IMR-90 (cell line): Measurements from ENCODE around the gene TSPAN3. TPM values are rescaled to one million over a fixed set of nuclear protein-coding genes. Genes with fewer than 3 reads are reported as not detected.

ENCODE experiments used
- ATAC-seq: fragments of 200-7000 bp; cut with Tn5 transposase; 2 replicates; pipeline ENCODE4 v1.9.1; 2020; ENCODE audit warnings: low read depth, mild to moderate bottlenecking, moderate library complexity
- BruUV-seq: library from RNA; stranded (reverse); fragments of 400-500 nt; replicated peaks from 2 replicates; lab custom pipeline; 2021; lab: Mats Ljungman, UMichigan
- CTCF ChIA-PET: fragments of 300-600 bp; formaldehyde crosslinking; extraction: SDS; loops from one replicate; lab custom pipeline; 2021; ENCODE audit warnings: antibody characterized with exemption; lab: Yijun Ruan, JAX
- POLR2A ChIA-PET: fragments of 300-600 bp; sonication (Branson Sonifier 250); formaldehyde crosslinking; loops from one replicate; lab custom pipeline; 2022; ENCODE audit warnings: antibody characterized with exemption; ENCODE audit not compliant: unreplicated experiment; lab: Charles Lee
- DNase-seq: peaks from one replicate; pipeline ENCODE4 v3.0.0; 2013
- H2AFZ ChIP-seq: replicated peaks from 2 replicates; pipeline ENCODE3; 2013; ENCODE audit warnings: low read length, mild to moderate bottlenecking; ENCODE audit not compliant: poor library complexity
- H2AK5ac ChIP-seq: 2 replicates; pipeline ENCODE4 v1.6.1; 2013; ENCODE audit warnings: low read depth, low read length, inconsistent platforms
- H2AK9ac ChIP-seq: replicated peaks from 2 replicates; pipeline ENCODE3; 2013; ENCODE audit warnings: mild to moderate bottlenecking, low read depth, low read length, moderate library complexity; ENCODE audit not compliant: poor library complexity
- H2BK120ac ChIP-seq: 2 replicates; pipeline ENCODE4 v1.6.1; 2013; ENCODE audit warnings: low read depth, low read length, inconsistent platforms
- H2BK15ac ChIP-seq: 3 replicates; pipeline ENCODE4 v1.6.1; 2013; ENCODE audit warnings: low read depth, low read length, inconsistent platforms
- H2BK20ac ChIP-seq: 2 replicates; pipeline ENCODE4 v1.6.1; 2013; ENCODE audit warnings: low read depth, mild to moderate bottlenecking, inconsistent platforms, low read length, moderate library complexity
- H2BK5ac ChIP-seq: 2 replicates; pipeline ENCODE4 v1.6.1; 2013; ENCODE audit warnings: mild to moderate bottlenecking, low read depth, low read length, inconsistent platforms; ENCODE audit not compliant: poor library complexity, severe bottlenecking
- H3K14ac ChIP-seq: replicated peaks from 2 replicates; pipeline ENCODE4 v1.6.1; 2013; ENCODE audit warnings: low read depth, low read length, inconsistent platforms
- H3K18ac ChIP-seq: 2 replicates; pipeline ENCODE4 v1.6.1; 2013; ENCODE audit warnings: low read depth, low read length, control low read depth
- H3K23ac ChIP-seq: 2 replicates; pipeline ENCODE4 v1.6.1; 2013; ENCODE audit warnings: low read depth, low read length, inconsistent platforms
- H3K27ac ChIP-seq: 2 replicates; pipeline ENCODE4 v1.5.1; 2013; ENCODE audit warnings: mild to moderate bottlenecking, control low read depth, low read length; ENCODE audit not compliant: insufficient read depth
- H3K27me3 ChIP-seq: 2 replicates; pipeline ENCODE4 v1.6.1; 2013; ENCODE audit warnings: low read length; ENCODE audit not compliant: control insufficient read depth, insufficient read depth
- H3K36me3 ChIP-seq: 2 replicates; pipeline ENCODE4 v1.6.1; 2013; ENCODE audit warnings: low read length, mixed read lengths; ENCODE audit not compliant: control insufficient read depth, insufficient read depth
- H3K4ac ChIP-seq: 2 replicates; pipeline ENCODE4 v1.6.1; 2013; ENCODE audit warnings: low read depth, low read length, inconsistent platforms
- H3K4me1 ChIP-seq: 2 replicates; pipeline ENCODE4 v1.6.1; 2013; ENCODE audit warnings: low read length, mixed read lengths; ENCODE audit not compliant: control insufficient read depth, insufficient read depth
- H3K4me2 ChIP-seq: 2 replicates; pipeline ENCODE4 v1.6.1; 2013; ENCODE audit warnings: low read depth, mild to moderate bottlenecking, control low read depth, low read length, moderate library complexity
- H3K4me3 ChIP-seq: 2 replicates; pipeline ENCODE4 v1.5.1; 2013; ENCODE audit warnings: low read depth, mild to moderate bottlenecking, control low read depth, low read length, moderate library complexity; ENCODE audit not compliant: insufficient read depth
- H3K56ac ChIP-seq: 2 replicates; pipeline ENCODE4 v1.6.1; 2013; ENCODE audit warnings: low read length, inconsistent platforms; ENCODE audit not compliant: insufficient read depth; ENCODE audit errors: extremely low read depth
- H3K79me1 ChIP-seq, 2 experiments: 2 replicates each; pipeline ENCODE4 v1.6.1; 2013; ENCODE audit warnings: low read length in 2 of 2, inconsistent platforms in 1 of 2, low read depth in 1 of 2
- H3K9ac ChIP-seq: 2 replicates; pipeline ENCODE4 v1.6.1; 2013; ENCODE audit warnings: low read depth, low read length, control low read depth
- H3K9me1 ChIP-seq: 2 replicates; pipeline ENCODE4 v1.6.1; 2013; ENCODE audit warnings: low read length, inconsistent platforms; ENCODE audit not compliant: insufficient read depth
- H3K9me3 ChIP-seq: 2 replicates; pipeline ENCODE4 v1.6.1; 2013; ENCODE audit warnings: low read length; ENCODE audit not compliant: control insufficient read depth, insufficient read depth
- H4K20me1 ChIP-seq: 2 replicates; pipeline ENCODE4 v1.6.1; 2013; ENCODE audit warnings: low read length, inconsistent platforms; ENCODE audit not compliant: insufficient read depth
- H4K5ac ChIP-seq: 2 replicates; pipeline ENCODE4 v1.6.1; 2013; ENCODE audit warnings: mild to moderate bottlenecking, low read depth, low read length, control low read depth
- H4K8ac ChIP-seq, 2 experiments: 2 replicates each; pipeline ENCODE4 v1.6.1; 2013; ENCODE audit warnings: low read depth in 2 of 2, low read length in 2 of 2, control low read depth in 1 of 2, inconsistent platforms in 1 of 2
- H4K91ac ChIP-seq: 2 replicates; pipeline ENCODE4 v1.6.1; 2013; ENCODE audit warnings: low read depth, low read length, inconsistent platforms; ENCODE audit not compliant: insufficient read depth
- BHLHE40 ChIP-seq: fragments of 150-350 bp; IDR thresholded peaks from 2 replicates; pipeline ENCODE4 v1.6.1; 2016; ENCODE audit warnings: mild to moderate bottlenecking, low read depth, low read length
- FOS ChIP-seq: fragments of 150-350 bp; IDR thresholded peaks from 2 replicates; pipeline ENCODE4 v1.6.1; 2016; ENCODE audit warnings: low read depth, low read length
- SMC3 ChIP-seq: fragments of 150-350 bp; IDR thresholded peaks from 2 replicates; pipeline ENCODE4 v1.6.1; 2016; ENCODE audit warnings: low read depth, mild to moderate bottlenecking, antibody characterized with exemption, low read length, moderate library complexity
- WGBS, 2 experiments: methylation state at CpG; one replicate each; pipeline versions ENCODE4 v1.1.5 to v1.1.7; 2013; ENCODE audit warnings: missing lambda C conversion rate in 2 of 2; ENCODE audit not compliant: insufficient read length in 1 of 2; ENCODE audit errors: extremely low coverage in 2 of 2; 5-methylcytosine and 5-hydroxymethylcytosine counted together
- dilution Hi-C: fragments of 300-500 bp; cut with HindIII; formaldehyde crosslinking; loops from one replicate; pipeline ENCODE4 v1.14.3; 2018; ENCODE audit warnings: low sequenced_read_pairs; ENCODE audit not compliant: unreplicated experiment
- in situ Hi-C: fragments of 300-500 bp; cut with MboI; formaldehyde crosslinking; loops from 3 replicates; pipeline ENCODE4 v1.14.3; 2019; ENCODE audit warnings: low sequenced_read_pairs, inconsistent platforms, mixed read lengths
- intact Hi-C: fragments of 100-400 bp; cut with micrococcal nuclease; formaldehyde crosslinking; loops from 2 replicates; pipeline ENCODE4 v1.10.0; 2022
- polyA plus RNA-seq, 3 experiments: library from polyadenylated mRNA; depleted of rRNA; stranded (reverse); fragments of >200 nt; gene quantifications; 2 replicates each; pipeline ENCODE4 v1.2.3, GENCODE V29; 2012; ENCODE audit warnings: low replicate concordance in 1 of 3
- total RNA-seq: library from RNA; depleted of rRNA; stranded (reverse); fragments of >200 nt; gene quantifications from 2 replicates; pipeline ENCODE4 v1.2.3, GENCODE V29; 2012
- TF ChIP-seq, protein P1 (sequence below): conservative IDR thresholded peaks from 2 replicates; pipeline ENCODE4 v1.5.1; 2012; ENCODE audit warnings: mild to moderate bottlenecking, low read depth, low read length, improper control_type of control experiment
- TF ChIP-seq, protein P2 (sequence below): fragments of 150-350 bp; IDR thresholded peaks from 2 replicates; pipeline ENCODE4 v1.6.1; 2017; ENCODE audit warnings: mild to moderate bottlenecking, antibody characterized with exemption, low read length, low read depth
- TF ChIP-seq, protein P3 (sequence below): fragments of 150-350 bp; IDR thresholded peaks from 2 replicates; pipeline ENCODE4 v1.6.1; 2016; ENCODE audit warnings: low read depth, mild to moderate bottlenecking, low read length, moderate library complexity, borderline replicate concordance

TSPAN3 gene
- total and polyA plus RNA-seq, 2 of the 4 experiments (the other 2 are of a cell fraction), result 270 to 295 TPM

GRCh38 chr15:77009646-77010311, 61.1 kb downstream of the TSPAN3 start:
- Histone ChIP-seq H3K79me1 (no peaks in the 10 kb centered on the region), H2AK9ac (no peak overlapping the region), H2BK20ac (no peak overlapping the region), H2BK15ac (no peak overlapping the region), H2BK5ac (no peak overlapping the region), H3K14ac (no peak overlapping the region), H3K27ac (no peak overlapping the region), H3K4me3 (no peak overlapping the region), H4K5ac (no peak overlapping the region), H3K9me1 (no peaks in the 10 kb centered on the region), H3K4me2 (no peak overlapping the region), H3K4ac (no peak overlapping the region), H3K9ac (no peak overlapping the region), H2AFZ (no peak overlapping the region), H4K91ac (no peak overlapping the region), H4K8ac (no peak overlapping the region), H3K36me3 (no peaks in the 10 kb centered on the region), H4K20me1 (no peaks in the 10 kb centered on the region), H3K18ac (no peak overlapping the region), H3K23ac (no peak overlapping the region), H3K56ac (no peak overlapping the region), H3K27me3 (peaks cover 39% of the 10 kb centered on the region), H3K4me1 (no peaks in the 10 kb centered on the region), H2AK5ac (no peak overlapping the region), H2BK120ac (no peak overlapping the region), H3K9me3 (no peaks in the 10 kb centered on the region)
- ChIA-PET POLR2A (no interaction called here), CTCF (interaction anchor here (0.6 kb wide), 1 partner anchor 399 kb away, joined by 3 read pairs; no protein-coding TSS in a partner anchor)
- peak; percentile 14 for DNase-seq
- no TSS peak for BruUV-seq
- TF ChIP-seq, protein P1, sequence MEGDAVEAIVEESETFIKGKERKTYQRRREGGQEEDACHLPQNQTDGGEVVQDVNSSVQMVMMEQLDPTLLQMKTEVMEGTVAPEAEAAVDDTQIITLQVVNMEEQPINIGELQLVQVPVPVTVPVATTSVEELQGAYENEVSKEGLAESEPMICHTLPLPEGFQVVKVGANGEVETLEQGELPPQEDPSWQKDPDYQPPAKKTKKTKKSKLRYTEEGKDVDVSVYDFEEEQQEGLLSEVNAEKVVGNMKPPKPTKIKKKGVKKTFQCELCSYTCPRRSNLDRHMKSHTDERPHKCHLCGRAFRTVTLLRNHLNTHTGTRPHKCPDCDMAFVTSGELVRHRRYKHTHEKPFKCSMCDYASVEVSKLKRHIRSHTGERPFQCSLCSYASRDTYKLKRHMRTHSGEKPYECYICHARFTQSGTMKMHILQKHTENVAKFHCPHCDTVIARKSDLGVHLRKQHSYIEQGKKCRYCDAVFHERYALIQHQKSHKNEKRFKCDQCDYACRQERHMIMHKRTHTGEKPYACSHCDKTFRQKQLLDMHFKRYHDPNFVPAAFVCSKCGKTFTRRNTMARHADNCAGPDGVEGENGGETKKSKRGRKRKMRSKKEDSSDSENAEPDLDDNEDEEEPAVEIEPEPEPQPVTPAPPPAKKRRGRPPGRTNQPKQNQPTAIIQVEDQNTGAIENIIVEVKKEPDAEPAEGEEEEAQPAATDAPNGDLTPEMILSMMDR, result no peak
- TF ChIP-seq, protein P2, sequence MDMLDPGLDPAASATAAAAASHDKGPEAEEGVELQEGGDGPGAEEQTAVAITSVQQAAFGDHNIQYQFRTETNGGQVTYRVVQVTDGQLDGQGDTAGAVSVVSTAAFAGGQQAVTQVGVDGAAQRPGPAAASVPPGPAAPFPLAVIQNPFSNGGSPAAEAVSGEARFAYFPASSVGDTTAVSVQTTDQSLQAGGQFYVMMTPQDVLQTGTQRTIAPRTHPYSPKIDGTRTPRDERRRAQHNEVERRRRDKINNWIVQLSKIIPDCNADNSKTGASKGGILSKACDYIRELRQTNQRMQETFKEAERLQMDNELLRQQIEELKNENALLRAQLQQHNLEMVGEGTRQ, result no peak
- TF ChIP-seq, protein P3, sequence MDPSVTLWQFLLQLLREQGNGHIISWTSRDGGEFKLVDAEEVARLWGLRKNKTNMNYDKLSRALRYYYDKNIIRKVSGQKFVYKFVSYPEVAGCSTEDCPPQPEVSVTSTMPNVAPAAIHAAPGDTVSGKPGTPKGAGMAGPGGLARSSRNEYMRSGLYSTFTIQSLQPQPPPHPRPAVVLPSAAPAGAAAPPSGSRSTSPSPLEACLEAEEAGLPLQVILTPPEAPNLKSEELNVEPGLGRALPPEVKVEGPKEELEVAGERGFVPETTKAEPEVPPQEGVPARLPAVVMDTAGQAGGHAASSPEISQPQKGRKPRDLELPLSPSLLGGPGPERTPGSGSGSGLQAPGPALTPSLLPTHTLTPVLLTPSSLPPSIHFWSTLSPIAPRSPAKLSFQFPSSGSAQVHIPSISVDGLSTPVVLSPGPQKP, result no peak
- TF ChIP-seq BHLHE40, result no peak
- no peak for TF ChIP-seq FOS
- TF ChIP-seq SMC3, result no peak
- dilution Hi-C loops, result no loop called here
- WGBS, 2 experiments, result 74% methylated on average over 5 of the region's 14 CpGs; no CpG with 5 or more reads in 1 of the 2 experiments
- peak; percentile 29; the same call in 1 of the 2 replicates for ATAC-seq
- intact Hi-C loops, result no loop called here
- in situ Hi-C loops, result no loop called here
